H1 (cell line): ENCODE measurements around the gene TBX2. TPM values are rescaled to one million over a fixed set of nuclear protein-coding genes. Genes with fewer than 3 reads are reported as not detected.

Source experiments
- CBX5 ChIP-seq: fragments of 300-800, 300-1000 bp; sonication (generic); IDR thresholded peaks from 2 replicates; pipeline ENCODE4 v1.7.1; 2016; ENCODE audit warnings: antibody characterized with exemption, low read length, low read depth
- CHD1 ChIP-seq: IDR thresholded peaks from 2 replicates; pipeline ENCODE4 v1.6.1; 2012; ENCODE audit warnings: low read depth, low read length, improper control_type of control experiment
- CHD7 ChIP-seq: fragments of 300-600 bp; sonication (generic); IDR thresholded peaks from 2 replicates; pipeline ENCODE4 v1.7.1; 2012; ENCODE audit warnings: low read length, moderate library complexity, mild to moderate bottlenecking, inconsistent platforms; ENCODE audit not compliant: insufficient replicate concordance
- FOSL1 ChIP-seq: IDR thresholded peaks from 2 replicates; pipeline ENCODE4 v1.6.1; 2011; ENCODE audit warnings: mild to moderate bottlenecking, low read depth, low read length, moderate library complexity; ENCODE audit not compliant: insufficient read depth
- RFX5 ChIP-seq: IDR thresholded peaks from 2 replicates; pipeline ENCODE4 v1.6.1; 2011; ENCODE audit warnings: low read depth, low read length, improper control_type of control experiment, borderline replicate concordance
- SAP30 ChIP-seq: fragments of 300-600 bp; sonication (generic); IDR thresholded peaks from 2 replicates; pipeline ENCODE4 v1.7.1; 2012; ENCODE audit warnings: low read length, moderate library complexity, mild to moderate bottlenecking, inconsistent platforms; ENCODE audit not compliant: insufficient read depth, insufficient replicate concordance
- YY1 ChIP-seq: IDR thresholded peaks from 2 replicates; pipeline ENCODE4 v1.6.1; 2011; ENCODE audit warnings: low read depth, mild to moderate bottlenecking, low read length
- ZNF274 ChIP-seq: IDR thresholded peaks from 2 replicates; pipeline ENCODE4 v1.7.0; 2012; ENCODE audit warnings: low read length, borderline replicate concordance; ENCODE audit errors: extremely low read depth
- polyA plus RNA-seq, 7 experiments: library from polyadenylated mRNA; depleted of rRNA in 3 of 7; stranded (reverse) in 5 of 7; unstranded in 2 of 7; fragments of >200 nt in 5 of 7; fragments of 200-250 nt in 2 of 7; gene quantifications; 1 replicate in 5 of 7; 2 replicates in 1 of 7; 4 replicates in 1 of 7; pipeline versions ENCODE4 v1.2.1 to v1.2.3, GENCODE V29; 2011 to 2013; ENCODE audit warnings: missing spikeins in 2 of 7, mixed read lengths in 2 of 7
- total RNA-seq: library from RNA; stranded (reverse); fragmentation: NEBNext Ultra II Directional; extraction: Animal tissue kit (Norgen Biotek cat#: 25700); gene quantifications from 2 replicates; pipeline ENCODE4 v1.2.1, GENCODE V29; 2021

TBX2 gene
- total and polyA plus RNA-seq, 2 of the 8 experiments (the other 6 are each of a cell fraction or from before 2014, with no cell fraction given) = not detected

GRCh38 chr17:61397086-61397842 lies 2.4 kb upstream of the TBX2 start (continued):
- no peak for TF ChIP-seq CHD7
- no peak for TF ChIP-seq FOSL1
- no peak for TF ChIP-seq CBX5
- TF ChIP-seq RFX5 = no peak
- no peak for TF ChIP-seq ZNF274
- no peak for TF ChIP-seq SAP30
- no peak for TF ChIP-seq CHD1
- no peak for TF ChIP-seq YY1
- TF ChIP-seq, all 59 proteins: peak for 2
